PFSK-1 (cell line): ENCODE results near the gene LCT.

Experiments used
- FOXP2 ChIP-seq: optimal IDR thresholded peaks from 2 replicates; pipeline ENCODE3; 2011; ENCODE audit warnings: borderline replicate concordance, control low read depth, inconsistent platforms; ENCODE audit not compliant: insufficient read depth; ENCODE audit errors: extremely low read length, extremely low read depth
- POLR2AphosphoS5 ChIP-seq: IDR thresholded peaks from 2 replicates; pipeline ENCODE4 v1.6.1; 2012; ENCODE audit warnings: low read depth, mild to moderate bottlenecking, control low read depth, low read length, moderate library complexity
- SIN3A ChIP-seq: IDR thresholded peaks from 2 replicates; pipeline ENCODE4 v1.6.1; 2012; ENCODE audit warnings: mild to moderate bottlenecking, low read length, moderate library complexity, borderline replicate concordance; ENCODE audit not compliant: insufficient read depth
- TAF1 ChIP-seq: IDR thresholded peaks from 2 replicates; pipeline ENCODE4 v1.6.1; 2012; ENCODE audit warnings: low read length, control low read depth, borderline replicate concordance; ENCODE audit not compliant: insufficient read depth
- TF ChIP-seq, protein P1 (sequence below), 2 experiments: IDR thresholded peaks; 2 replicates each; pipeline versions ENCODE4 v1.6.1 to v1.8.0; 2011 to 2012; ENCODE audit warnings: low read depth in 2 of 2, low read length in 2 of 2, control low read depth in 1 of 2, inconsistent platforms in 1 of 2, mild to moderate bottlenecking in 1 of 2, moderate library complexity in 1 of 2; ENCODE audit not compliant: insufficient read depth in 1 of 2

Gene LCT

DNA sequence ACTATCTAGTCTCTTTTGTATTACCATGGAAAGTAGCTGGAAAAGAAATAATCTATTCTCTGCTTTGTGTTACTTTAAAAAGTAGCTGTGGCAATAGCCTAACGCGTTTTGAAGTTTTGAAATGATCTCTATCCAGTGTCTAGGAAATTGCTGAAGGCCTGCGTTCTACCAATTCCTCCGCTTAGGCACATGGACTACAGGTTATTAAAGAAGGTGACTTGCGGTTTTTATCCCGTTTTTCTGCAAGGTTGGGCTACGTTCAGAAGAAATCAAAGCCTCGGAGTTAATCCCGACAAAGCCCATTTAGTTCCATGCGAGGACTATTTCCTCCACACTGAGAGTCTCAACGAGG lies 96.0 kb downstream of the LCT start:
- TF ChIP-seq POLR2AphosphoS5 (no peak), FOXP2 (no peak), TAF1 (no peak), SIN3A (no peak)
- TF ChIP-seq, protein P1, sequence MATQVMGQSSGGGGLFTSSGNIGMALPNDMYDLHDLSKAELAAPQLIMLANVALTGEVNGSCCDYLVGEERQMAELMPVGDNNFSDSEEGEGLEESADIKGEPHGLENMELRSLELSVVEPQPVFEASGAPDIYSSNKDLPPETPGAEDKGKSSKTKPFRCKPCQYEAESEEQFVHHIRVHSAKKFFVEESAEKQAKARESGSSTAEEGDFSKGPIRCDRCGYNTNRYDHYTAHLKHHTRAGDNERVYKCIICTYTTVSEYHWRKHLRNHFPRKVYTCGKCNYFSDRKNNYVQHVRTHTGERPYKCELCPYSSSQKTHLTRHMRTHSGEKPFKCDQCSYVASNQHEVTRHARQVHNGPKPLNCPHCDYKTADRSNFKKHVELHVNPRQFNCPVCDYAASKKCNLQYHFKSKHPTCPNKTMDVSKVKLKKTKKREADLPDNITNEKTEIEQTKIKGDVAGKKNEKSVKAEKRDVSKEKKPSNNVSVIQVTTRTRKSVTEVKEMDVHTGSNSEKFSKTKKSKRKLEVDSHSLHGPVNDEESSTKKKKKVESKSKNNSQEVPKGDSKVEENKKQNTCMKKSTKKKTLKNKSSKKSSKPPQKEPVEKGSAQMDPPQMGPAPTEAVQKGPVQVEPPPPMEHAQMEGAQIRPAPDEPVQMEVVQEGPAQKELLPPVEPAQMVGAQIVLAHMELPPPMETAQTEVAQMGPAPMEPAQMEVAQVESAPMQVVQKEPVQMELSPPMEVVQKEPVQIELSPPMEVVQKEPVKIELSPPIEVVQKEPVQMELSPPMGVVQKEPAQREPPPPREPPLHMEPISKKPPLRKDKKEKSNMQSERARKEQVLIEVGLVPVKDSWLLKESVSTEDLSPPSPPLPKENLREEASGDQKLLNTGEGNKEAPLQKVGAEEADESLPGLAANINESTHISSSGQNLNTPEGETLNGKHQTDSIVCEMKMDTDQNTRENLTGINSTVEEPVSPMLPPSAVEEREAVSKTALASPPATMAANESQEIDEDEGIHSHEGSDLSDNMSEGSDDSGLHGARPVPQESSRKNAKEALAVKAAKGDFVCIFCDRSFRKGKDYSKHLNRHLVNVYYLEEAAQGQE (IDR thresholded peaks at IDR 0.05; ENCODE audit: insufficient read depth in 1 of 2, low read depth in 2 of 2, low read length in 2 of 2), result no peak

DNA sequence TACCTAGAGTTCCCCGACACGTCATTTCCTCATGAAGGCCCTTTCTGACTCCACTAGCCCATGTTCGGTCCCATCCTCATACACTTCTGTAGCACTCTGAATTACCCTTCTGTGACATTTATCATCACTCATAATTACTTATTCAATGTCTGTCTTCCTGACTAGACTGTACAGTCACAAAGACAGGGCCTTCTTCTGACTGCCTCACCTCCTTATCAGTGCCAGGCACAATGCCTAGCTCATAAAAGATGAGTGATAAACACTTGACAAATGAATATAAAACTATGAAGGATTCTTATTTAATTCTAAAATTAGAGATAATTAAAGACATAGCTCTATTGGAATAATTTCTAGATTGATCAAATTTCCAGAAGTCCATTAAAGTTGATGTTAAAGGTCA lies 96.8 kb downstream of the LCT start:
- no peak for TF ChIP-seq FOXP2
- no peak for TF ChIP-seq TAF1
- no peak for TF ChIP-seq POLR2AphosphoS5
- no peak for TF ChIP-seq SIN3A
- TF ChIP-seq, protein P1 (IDR thresholded peaks at IDR 0.05; ENCODE audit: insufficient read depth in 1 of 2, low read depth in 2 of 2, low read length in 2 of 2), result no peak
